ENCODE results near the gene FKRP. TPM values are rescaled to one million over a fixed set of nuclear protein-coding genes. Genes with fewer than 3 reads are reported as not detected.
A peak's percentile ranks its signal among the peaks of the same experiment; 100 is the strongest.
"Not testable (repeated sequence)": the region's sequence is repeated elsewhere in the genome, so short reads cannot be mapped to it uniquely, and the experiment has no call there.

FKRP gene
- total and polyA plus RNA-seq, 4 donors, result 3.9 to 20.6 (median 16.1) TPM

DNA sequence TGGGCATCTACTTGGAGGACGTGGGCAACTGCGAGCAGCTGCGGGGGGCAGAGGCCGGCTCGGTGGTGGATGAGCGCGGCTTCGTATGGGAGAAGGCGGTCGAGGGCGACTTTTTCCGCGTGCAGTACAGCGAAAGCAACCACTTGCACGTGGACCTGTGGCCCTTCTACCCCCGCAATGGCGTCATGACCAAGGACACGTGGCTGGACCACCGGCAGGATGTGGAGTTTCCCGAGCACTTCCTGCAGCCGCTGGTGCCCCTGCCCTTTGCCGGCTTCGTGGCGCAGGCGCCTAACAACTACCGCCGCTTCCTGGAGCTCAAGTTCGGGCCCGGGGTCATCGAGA is 10.7 kb downstream of the FKRP start:
- DNase-seq, result no peak
- ATAC-seq (ENCODE audit: low FRiP score), result no peak
- Histone ChIP-seq H3K9me3 (ENCODE audit: control insufficient read depth, low read length) (no peaks in the 10 kb centered on the region), H3K4me3 (ENCODE audit: low read length in 2 of 2) (no peak overlapping the region), H3K4me1 (ENCODE audit: control insufficient read depth in 1 of 2, insufficient read depth in 2 of 2, low read length in 2 of 2) (no peaks in the 10 kb centered on the region), H3K27me3 (ENCODE audit: control insufficient read depth in 1 of 2, insufficient read depth in 2 of 2, low read length in 1 of 2) (no peaks in the 10 kb centered on the region), H3K36me3 (ENCODE audit: control insufficient read depth in 1 of 2, insufficient read depth in 2 of 2, low read length in 1 of 2) (no peaks in the 10 kb centered on the region), H3K27ac (ENCODE audit: low read depth in 1 of 2, low read length in 2 of 2) (no peak overlapping the region)
- intact Hi-C loops (cut with DNase I), result loop anchor here (10.0 kb wide), 1 partner anchor 238 kb away; no protein-coding TSS in a partner anchor
- WGBS, 2 donors, result 86% methylated on average over 30 of the region's 30 CpGs

DNA sequence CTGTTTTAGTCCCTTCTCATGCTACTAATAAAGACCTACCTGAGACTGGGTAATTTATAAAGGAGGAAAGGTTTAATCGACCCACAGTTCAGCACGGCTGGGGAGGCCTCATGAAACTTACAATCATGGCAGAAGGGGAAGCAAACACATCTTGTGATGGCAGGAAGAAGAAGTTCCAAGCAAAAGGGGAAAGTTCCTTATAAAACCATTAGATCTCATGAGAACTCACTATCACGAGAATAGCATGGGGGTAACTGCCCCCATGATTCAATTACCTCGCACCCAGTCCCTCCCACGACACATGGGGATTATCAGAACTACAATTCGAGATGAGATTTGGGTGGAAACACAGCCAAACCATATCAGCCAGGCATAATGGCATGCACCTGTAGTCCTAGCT is 13.3 kb downstream of the FKRP start:
- no peaks in the 10 kb centered on the region for H3K4me1 ChIP-seq (ENCODE audit: control insufficient read depth in 1 of 2, insufficient read depth in 2 of 2, low read length in 2 of 2)

DNA sequence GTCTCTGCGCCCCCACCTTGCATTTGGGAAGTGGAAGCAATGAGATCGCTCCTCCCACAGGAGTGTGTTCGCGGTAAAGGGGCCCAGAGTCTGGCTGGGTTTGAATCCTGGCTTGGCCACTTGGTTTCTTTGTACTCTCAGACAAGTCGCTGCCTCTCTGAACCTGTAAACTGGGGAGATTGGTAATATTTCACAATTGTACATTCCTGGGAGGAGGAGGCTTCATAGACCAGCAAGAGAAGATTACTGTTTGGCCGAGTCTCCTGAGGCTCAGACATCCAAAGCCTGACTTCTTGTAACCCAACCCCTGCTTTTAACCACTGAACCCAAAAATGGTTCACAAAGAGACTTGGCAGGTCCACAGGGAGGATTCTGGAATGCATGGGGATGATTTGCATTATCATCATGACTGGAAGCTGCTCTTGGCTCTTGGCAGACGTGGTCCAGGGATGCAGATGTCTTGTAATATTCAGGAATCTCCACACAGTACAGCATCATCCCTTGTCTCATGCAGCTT is 14.0 kb downstream of the FKRP start:
- no peak for ATAC-seq (ENCODE audit: low FRiP score)
- Histone ChIP-seq H3K27ac (ENCODE audit: low read depth in 1 of 2, low read length in 2 of 2) (no peak overlapping the region), H3K9me3 (ENCODE audit: control insufficient read depth, low read length) (no peaks in the 10 kb centered on the region), H3K27me3 (ENCODE audit: control insufficient read depth in 1 of 2, insufficient read depth in 2 of 2, low read length in 1 of 2) (no peaks in the 10 kb centered on the region), H3K36me3 (ENCODE audit: control insufficient read depth in 1 of 2, insufficient read depth in 2 of 2, low read length in 1 of 2) (no peaks in the 10 kb centered on the region), H3K4me1 (ENCODE audit: control insufficient read depth in 1 of 2, insufficient read depth in 2 of 2, low read length in 2 of 2) (no peaks in the 10 kb centered on the region), H3K4me3 (ENCODE audit: low read length in 2 of 2) (no peak overlapping the region)
- DNase-seq, result no peak
- WGBS, 2 donors, result 80 to 83% methylated on average over 7 of the region's 7 CpGs
- intact Hi-C loops (cut with DNase I), result loop anchor here (10.0 kb wide), 1 partner anchor 235 kb away; no protein-coding TSS in a partner anchor

More for the DNA sequence above, 13.3 kb downstream of the FKRP start:
- intact Hi-C loops (cut with DNase I), result loop anchor here (10.0 kb wide), 1 partner anchor 236 kb away; no protein-coding TSS in a partner anchor
- Histone ChIP-seq H3K27ac (ENCODE audit: low read depth in 1 of 2, low read length in 2 of 2) (no peak overlapping the region), H3K27me3 (ENCODE audit: control insufficient read depth in 1 of 2, insufficient read depth in 2 of 2, low read length in 1 of 2) (no peaks in the 10 kb centered on the region), H3K4me3 (ENCODE audit: low read length in 2 of 2) (no peak overlapping the region), H3K36me3 (ENCODE audit: control insufficient read depth in 1 of 2, insufficient read depth in 2 of 2, low read length in 1 of 2) (no peaks in the 10 kb centered on the region), H3K9me3 (ENCODE audit: control insufficient read depth, low read length) (no peaks in the 10 kb centered on the region)
- WGBS, 2 donors, result 88 to 92% methylated on average over 6 of the region's 6 CpGs
- ATAC-seq (ENCODE audit: low FRiP score), result no peak
- DNase-seq, result no peak

DNA sequence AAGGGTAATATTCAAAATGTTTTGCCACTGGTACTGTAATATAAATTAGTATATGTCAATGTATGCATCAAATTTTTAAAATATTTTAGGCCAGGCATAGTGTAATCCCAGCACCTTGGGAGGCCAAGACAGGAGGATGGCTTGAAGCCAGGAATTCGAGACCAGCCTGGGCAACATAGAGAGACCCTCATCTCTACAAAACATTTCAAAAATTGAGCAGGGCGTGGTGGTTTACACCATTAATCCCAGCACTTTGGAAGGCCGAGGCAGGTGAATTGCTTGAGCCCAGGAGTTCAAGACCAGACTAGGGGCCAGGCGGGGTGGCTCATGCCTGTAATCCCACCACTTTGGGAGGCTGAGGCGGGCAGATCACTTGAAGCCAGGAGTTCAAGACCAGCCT is 14.5 kb downstream of the FKRP start:
- 92 to 98% methylated on average over 5 of the region's 5 CpGs for WGBS, 2 donors
- Histone ChIP-seq H3K4me1 (ENCODE audit: control insufficient read depth in 1 of 2, insufficient read depth in 2 of 2, low read length in 2 of 2) (no peaks in the 10 kb centered on the region), H3K27ac (ENCODE audit: low read depth in 1 of 2, low read length in 2 of 2) (no peak overlapping the region), H3K36me3 (ENCODE audit: control insufficient read depth in 1 of 2, insufficient read depth in 2 of 2, low read length in 1 of 2) (no peaks in the 10 kb centered on the region), H3K4me3 (ENCODE audit: low read length in 2 of 2) (no peak overlapping the region), H3K27me3 (ENCODE audit: control insufficient read depth in 1 of 2, insufficient read depth in 2 of 2, low read length in 1 of 2) (no peaks in the 10 kb centered on the region), H3K9me3 (ENCODE audit: control insufficient read depth, low read length) (no peaks in the 10 kb centered on the region)
- intact Hi-C loops (cut with DNase I), result no loop called here
- ATAC-seq (ENCODE audit: low FRiP score), result no peak
- no peak for DNase-seq

DNA sequence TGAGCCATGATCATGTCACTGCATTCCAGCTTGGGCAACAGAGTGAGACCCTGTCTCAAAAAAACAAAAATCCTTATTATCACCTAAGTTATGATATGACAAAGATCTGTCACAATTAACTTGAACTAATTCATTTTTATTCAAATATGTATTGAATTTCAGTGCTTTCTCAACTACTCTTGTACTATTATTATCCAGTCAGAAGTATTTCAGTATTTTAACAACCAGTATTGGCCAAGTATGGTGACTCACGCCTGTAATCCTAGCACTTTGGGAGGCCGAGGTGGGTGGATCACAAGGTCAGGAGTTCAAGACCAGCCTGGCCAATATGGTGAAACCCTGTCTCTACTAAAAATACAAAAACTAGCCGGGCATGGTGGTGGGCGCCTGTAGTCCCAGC is 15.0 kb downstream of the FKRP start:
- DNase-seq; ATAC-seq (ENCODE audit: low FRiP score); H3K27me3 ChIP-seq (ENCODE audit: control insufficient read depth in 1 of 2, insufficient read depth in 2 of 2, low read length in 1 of 2); H3K4me3 ChIP-seq (ENCODE audit: low read length in 2 of 2); H3K4me1 ChIP-seq (ENCODE audit: control insufficient read depth in 1 of 2, insufficient read depth in 2 of 2, low read length in 2 of 2); H3K27ac ChIP-seq (ENCODE audit: low read depth in 1 of 2, low read length in 2 of 2); intact Hi-C loops (cut with DNase I); H3K36me3 ChIP-seq (ENCODE audit: control insufficient read depth in 1 of 2, insufficient read depth in 2 of 2, low read length in 1 of 2); H3K9me3 ChIP-seq (ENCODE audit: control insufficient read depth, low read length): not testable (repeated sequence)
- WGBS, 2 donors, result 68 to 73% methylated on average over 4 of the region's 4 CpGs

DNA sequence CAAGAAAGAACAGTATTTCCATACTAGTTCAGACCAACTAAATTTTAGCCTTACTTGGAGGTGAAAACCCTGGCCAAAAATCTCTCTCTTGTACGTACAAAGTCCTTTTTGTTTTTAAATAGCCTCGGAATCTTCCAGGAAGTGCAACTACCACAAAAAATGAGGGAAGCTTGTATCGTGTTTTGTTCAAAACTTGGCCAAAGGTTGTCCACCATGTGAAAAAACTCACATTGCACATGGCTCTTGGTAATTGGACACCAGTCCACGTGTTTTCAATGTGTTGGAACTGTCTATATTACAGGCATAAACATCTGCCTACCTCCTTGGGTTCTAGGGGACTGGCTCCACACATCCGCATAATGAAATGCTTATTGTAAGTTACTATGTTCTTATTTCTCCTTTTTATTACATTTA is 15.6 kb downstream of the FKRP start:
- intact Hi-C loops (cut with DNase I), result no loop called here
- no peak for ATAC-seq (ENCODE audit: low FRiP score)
- Histone ChIP-seq H3K27ac (ENCODE audit: low read depth in 1 of 2, low read length in 2 of 2) (no peak overlapping the region), H3K4me1 (ENCODE audit: control insufficient read depth in 1 of 2, insufficient read depth in 2 of 2, low read length in 2 of 2) (no peaks in the 10 kb centered on the region), H3K27me3 (ENCODE audit: control insufficient read depth in 1 of 2, insufficient read depth in 2 of 2, low read length in 1 of 2) (no peaks in the 10 kb centered on the region), H3K36me3 (ENCODE audit: control insufficient read depth in 1 of 2, insufficient read depth in 2 of 2, low read length in 1 of 2) (no peaks in the 10 kb centered on the region), H3K4me3 (ENCODE audit: low read length in 2 of 2) (no peak overlapping the region), H3K9me3 (ENCODE audit: control insufficient read depth, low read length) (no peaks in the 10 kb centered on the region)
- 32 to 39% methylated on average over 5 of the region's 5 CpGs for WGBS, 2 donors
- no peak for DNase-seq

DNA sequence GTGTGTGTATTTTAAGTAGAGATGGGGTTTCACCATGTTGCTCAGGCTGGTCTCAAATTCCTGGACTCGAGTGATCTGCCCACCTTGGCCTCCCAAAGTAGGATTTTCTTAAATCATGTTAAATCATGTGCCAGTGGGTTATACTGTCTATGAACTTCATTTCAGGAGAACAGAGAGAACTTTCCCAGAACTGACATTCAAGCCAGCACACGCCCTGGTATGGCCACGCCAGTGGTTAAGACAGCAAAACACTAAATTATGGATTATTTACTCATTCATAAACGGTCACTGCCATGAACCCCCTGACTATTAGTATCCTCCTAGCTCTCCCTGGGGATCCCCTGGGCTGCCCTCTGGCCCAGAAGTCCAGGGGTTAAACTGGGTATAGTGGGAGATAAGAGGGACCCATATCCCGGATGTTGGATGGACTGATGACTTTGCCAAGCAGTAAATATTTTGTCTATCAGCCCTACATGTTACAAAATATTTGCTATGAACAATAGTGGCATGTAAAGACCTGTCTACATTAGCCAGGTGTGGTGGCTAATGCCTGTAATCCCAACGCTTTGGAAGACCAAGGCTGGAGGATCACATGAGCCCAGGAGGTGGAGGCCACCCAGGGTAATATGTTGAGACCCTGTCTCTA is 16.5 kb downstream of the FKRP start:
- no peak overlapping the region for H3K27ac ChIP-seq (ENCODE audit: low read depth in 1 of 2, low read length in 2 of 2)
- no peaks in the 10 kb centered on the region for H3K36me3 ChIP-seq (ENCODE audit: control insufficient read depth in 1 of 2, insufficient read depth in 2 of 2, low read length in 1 of 2)
- no peaks in the 10 kb centered on the region for H3K9me3 ChIP-seq (ENCODE audit: control insufficient read depth, low read length)
- ATAC-seq (ENCODE audit: low FRiP score) (no peak), DNase-seq (no peak)
- H3K4me1 ChIP-seq (ENCODE audit: control insufficient read depth in 1 of 2, insufficient read depth in 2 of 2, low read length in 2 of 2), result no peaks in the 10 kb centered on the region
- intact Hi-C loops (cut with DNase I), result no loop called here
- 81% methylated on average over 6 of the region's 6 CpGs for whole genome bisulfite sequencing, 2 donors
- no peak overlapping the region for H3K4me3 ChIP-seq (ENCODE audit: low read length in 2 of 2)
- no peaks in the 10 kb centered on the region for H3K27me3 ChIP-seq (ENCODE audit: control insufficient read depth in 1 of 2, insufficient read depth in 2 of 2, low read length in 1 of 2)

DNA sequence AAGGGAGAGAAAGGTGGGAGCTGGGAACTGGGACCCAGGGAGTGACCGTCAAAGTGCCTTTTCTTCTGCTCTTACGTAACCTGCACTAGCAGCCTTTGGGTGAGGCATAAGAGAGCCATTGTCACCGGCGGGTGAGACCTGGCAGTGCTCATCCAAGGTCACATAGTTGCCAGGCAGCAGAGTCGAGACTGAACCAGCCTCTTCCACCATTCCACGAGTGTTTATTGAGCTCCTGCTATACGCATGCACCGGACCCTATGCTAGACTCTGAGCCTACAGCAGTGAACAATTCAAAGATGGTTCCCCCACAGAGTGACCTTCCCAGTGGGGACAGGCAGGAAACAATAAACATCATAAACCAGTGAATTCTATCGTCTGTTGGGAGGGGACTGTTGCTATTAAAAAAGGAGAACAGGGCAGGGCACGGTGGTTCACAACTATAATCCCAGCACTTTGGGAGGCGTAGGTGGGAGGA is 19.0 kb downstream of the FKRP start:
- intact Hi-C loops (cut with DNase I), result no loop called here
- H3K4me1 ChIP-seq (ENCODE audit: control insufficient read depth in 1 of 2, insufficient read depth in 2 of 2, low read length in 2 of 2), result no peaks in the 10 kb centered on the region
- no peaks in the 10 kb centered on the region for H3K27me3 ChIP-seq (ENCODE audit: control insufficient read depth in 1 of 2, insufficient read depth in 2 of 2, low read length in 1 of 2)
- H3K27ac ChIP-seq (ENCODE audit: low read depth in 1 of 2, low read length in 2 of 2), result no peak overlapping the region
- no peaks in the 10 kb centered on the region for H3K9me3 ChIP-seq (ENCODE audit: control insufficient read depth, low read length)
- no peaks in the 10 kb centered on the region for H3K36me3 ChIP-seq (ENCODE audit: control insufficient read depth in 1 of 2, insufficient read depth in 2 of 2, low read length in 1 of 2)
- no peak overlapping the region for H3K4me3 ChIP-seq (ENCODE audit: low read length in 2 of 2)
- 81 to 91% methylated on average over 11 of the region's 11 CpGs for WGBS, 2 donors
- no peak for ATAC-seq (ENCODE audit: low FRiP score)
- DNase-seq, result no peak

DNA sequence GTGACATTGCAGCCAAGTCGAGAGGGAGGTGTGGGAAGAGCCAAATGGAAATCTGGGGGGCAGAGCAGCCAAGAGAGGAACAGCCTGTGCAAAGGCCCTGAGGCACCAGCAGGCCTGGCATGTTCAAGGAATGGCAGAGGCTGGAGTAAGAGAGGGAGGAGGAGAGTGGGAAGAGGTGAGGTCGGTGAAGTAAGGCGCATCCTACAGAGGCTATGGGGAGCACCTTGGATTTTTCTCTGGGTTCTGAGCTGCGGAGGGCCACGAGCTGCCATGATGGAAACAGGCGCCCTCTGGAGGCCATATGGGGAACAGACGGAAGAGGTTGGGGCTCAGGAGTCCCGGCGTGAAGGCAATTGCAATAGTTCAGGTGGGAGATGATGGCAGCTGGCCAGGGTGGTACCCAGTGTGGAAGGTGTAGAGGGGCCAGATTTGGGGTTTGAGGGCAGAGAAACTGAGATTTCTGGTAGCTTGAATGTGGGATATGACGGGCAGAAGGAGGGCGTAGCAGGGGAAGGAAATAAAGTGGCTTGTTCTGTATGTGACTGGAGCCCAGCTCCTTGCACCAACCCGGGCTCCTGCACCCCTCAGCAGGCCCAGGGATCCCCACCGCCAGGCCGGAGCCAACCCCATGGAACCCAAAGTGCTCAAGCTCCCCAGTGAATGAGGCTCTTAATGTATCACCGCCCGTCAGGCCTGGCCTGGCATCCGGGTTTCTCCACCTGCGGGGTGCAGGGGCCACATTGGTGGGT is 20.9 kb downstream of the FKRP start:
- DNase-seq (peak in 1 of 2 donors; percentile 84), ATAC-seq (ENCODE audit: low FRiP score) (no peak)
- Histone ChIP-seq H3K27me3 (ENCODE audit: control insufficient read depth in 1 of 2, insufficient read depth in 2 of 2, low read length in 1 of 2) (no peaks in the 10 kb centered on the region), H3K4me3 (ENCODE audit: low read length in 2 of 2) (no peak overlapping the region), H3K9me3 (ENCODE audit: control insufficient read depth, low read length) (no peaks in the 10 kb centered on the region), H3K4me1 (ENCODE audit: control insufficient read depth in 1 of 2, insufficient read depth in 2 of 2, low read length in 2 of 2) (no peaks in the 10 kb centered on the region), H3K36me3 (ENCODE audit: control insufficient read depth in 1 of 2, insufficient read depth in 2 of 2, low read length in 1 of 2) (no peaks in the 10 kb centered on the region), H3K27ac (ENCODE audit: low read depth in 1 of 2, low read length in 2 of 2) (no peak overlapping the region)
- WGBS, 2 donors, result 59 to 61% methylated on average over 18 of the region's 18 CpGs
- intact Hi-C loops (cut with DNase I), result no loop called here
